B cell (primary cell): Measurements from ENCODE around the gene NFATC1.

Source experiments
- EZH2 ChIP-seq: IDR thresholded peaks from 2 replicates; pipeline ENCODE4 v1.6.1; 2012; ENCODE audit warnings: borderline replicate concordance, low read depth, mild to moderate bottlenecking, moderate library complexity, low read length; ENCODE audit not compliant: insufficient read depth, poor library complexity, severe bottlenecking
- TF ChIP-seq, protein P1 (sequence below): fragments of 200-600 bp; IDR thresholded peaks from one replicate; pipeline ENCODE4 v1.8.0; 2022; ENCODE audit warnings: antibody characterized with exemption, mild to moderate bottlenecking

- TF ChIP-seq, protein P1, sequence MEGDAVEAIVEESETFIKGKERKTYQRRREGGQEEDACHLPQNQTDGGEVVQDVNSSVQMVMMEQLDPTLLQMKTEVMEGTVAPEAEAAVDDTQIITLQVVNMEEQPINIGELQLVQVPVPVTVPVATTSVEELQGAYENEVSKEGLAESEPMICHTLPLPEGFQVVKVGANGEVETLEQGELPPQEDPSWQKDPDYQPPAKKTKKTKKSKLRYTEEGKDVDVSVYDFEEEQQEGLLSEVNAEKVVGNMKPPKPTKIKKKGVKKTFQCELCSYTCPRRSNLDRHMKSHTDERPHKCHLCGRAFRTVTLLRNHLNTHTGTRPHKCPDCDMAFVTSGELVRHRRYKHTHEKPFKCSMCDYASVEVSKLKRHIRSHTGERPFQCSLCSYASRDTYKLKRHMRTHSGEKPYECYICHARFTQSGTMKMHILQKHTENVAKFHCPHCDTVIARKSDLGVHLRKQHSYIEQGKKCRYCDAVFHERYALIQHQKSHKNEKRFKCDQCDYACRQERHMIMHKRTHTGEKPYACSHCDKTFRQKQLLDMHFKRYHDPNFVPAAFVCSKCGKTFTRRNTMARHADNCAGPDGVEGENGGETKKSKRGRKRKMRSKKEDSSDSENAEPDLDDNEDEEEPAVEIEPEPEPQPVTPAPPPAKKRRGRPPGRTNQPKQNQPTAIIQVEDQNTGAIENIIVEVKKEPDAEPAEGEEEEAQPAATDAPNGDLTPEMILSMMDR = no peak
- TF ChIP-seq EZH2 = no peak
These were observed 61.9 kb downstream of the NFATC1 start for GRCh38 chr18:79457652-79458051.
